Natural killer cell (primary cell): ENCODE measurements around the gene DENND1C. TPM values are rescaled to one million over a fixed set of nuclear protein-coding genes. Genes with fewer than 3 reads are reported as not detected.

Source experiments
- ATAC-seq, 3 donors: fragments of 150-1000 bp in 2 of 3; fragments of 200-7000 bp in 1 of 3; cut with Tn5 transposase; 1 replicate in 1 of 3; 2 replicates in 2 of 3; pipeline ENCODE4 v1.10.0; 2021; ENCODE audit warnings: mild to moderate bottlenecking in 2 of 3, moderate library complexity in 2 of 3
- DNase-seq, 2 donors: peaks; one replicate each; pipeline versions ENCODE4 v3.0.0 to v3.0.0-alpha.2; 2013 to 2021; ENCODE audit warnings: mixed read lengths in 1 of 2
- H3K27ac ChIP-seq: one replicate; pipeline ENCODE4 v1.5.1; 2013; ENCODE audit warnings: mild to moderate bottlenecking, low read length
- H3K27me3 ChIP-seq: one replicate; pipeline ENCODE4 v1.6.1; 2013; ENCODE audit warnings: low read length; ENCODE audit not compliant: control insufficient read depth, insufficient read depth
- H3K36me3 ChIP-seq: one replicate; pipeline ENCODE4 v1.6.1; 2013; ENCODE audit warnings: low read length; ENCODE audit not compliant: control insufficient read depth, insufficient read depth
- H3K4me1 ChIP-seq: one replicate; pipeline ENCODE4 v1.6.1; 2013; ENCODE audit warnings: low read length; ENCODE audit not compliant: control insufficient read depth, insufficient read depth
- H3K4me3 ChIP-seq: one replicate; pipeline ENCODE4 v1.5.1; 2013; ENCODE audit warnings: low read length
- H3K9me3 ChIP-seq: one replicate; pipeline ENCODE4 v1.6.1; 2013; ENCODE audit warnings: low read length; ENCODE audit not compliant: control insufficient read depth, insufficient read depth
- H3K27ac Mint-ChIP-seq, 2 donors: one replicate each; pipeline ENCODE4 v1.8.0; 2022; ENCODE audit warnings: mild to moderate bottlenecking in 2 of 2, mixed read lengths in 2 of 2, moderate library complexity in 1 of 2
- H3K27me3 Mint-ChIP-seq, 2 donors: one replicate each; pipeline ENCODE4 v1.8.0; 2022; ENCODE audit warnings: low read depth in 2 of 2, mixed read lengths in 2 of 2
- H3K36me3 Mint-ChIP-seq: one replicate; pipeline ENCODE4 v1.8.0; 2022; ENCODE audit warnings: mixed read lengths
- H3K4me1 Mint-ChIP-seq, 2 donors: one replicate each; pipeline ENCODE4 v1.8.0; 2022; ENCODE audit warnings: mixed read lengths in 2 of 2
- H3K4me3 Mint-ChIP-seq: one replicate; pipeline ENCODE4 v1.8.0; 2022; ENCODE audit warnings: mild to moderate bottlenecking, moderate library complexity, mixed read lengths
- H3K9me3 Mint-ChIP-seq, 2 donors: one replicate each; pipeline ENCODE4 v1.8.0; 2022; ENCODE audit warnings: mixed read lengths in 2 of 2
- WGBS: methylation state at CpG from one replicate; pipeline ENCODE4 v1.1.7; 2013; ENCODE audit warnings: missing lambda C conversion rate; ENCODE audit not compliant: insufficient coverage; 5-methylcytosine and 5-hydroxymethylcytosine counted together
- intact Hi-C: fragments of 100-400 bp; cut with micrococcal nuclease; formaldehyde crosslinking; loops from one replicate; pipeline ENCODE4 v1.14.2; 2022
- total RNA-seq, 4 donors: library from RNA; stranded (reverse); fragments of 120-200 nt in 1 of 4; gene quantifications; one replicate each; pipeline versions ENCODE4 v1.2.3 to v1.2.4, GENCODE V29; 2013 to 2022
- TF ChIP-seq, protein P1 (sequence below): fragments of 200-600 bp; IDR thresholded peaks from one replicate; pipeline ENCODE4 v1.8.0; 2022; ENCODE audit warnings: antibody characterized with exemption

DENND1C gene
- total RNA-seq, 3 donors from 2014 or later (not counting 1 experiment from before 2014, with no cell fraction given), result 175 to 197 (median 188) TPM

GRCh38 chr19:6455924-6456323 is 25.7 kb downstream of the DENND1C start:
- TF ChIP-seq, protein P1, sequence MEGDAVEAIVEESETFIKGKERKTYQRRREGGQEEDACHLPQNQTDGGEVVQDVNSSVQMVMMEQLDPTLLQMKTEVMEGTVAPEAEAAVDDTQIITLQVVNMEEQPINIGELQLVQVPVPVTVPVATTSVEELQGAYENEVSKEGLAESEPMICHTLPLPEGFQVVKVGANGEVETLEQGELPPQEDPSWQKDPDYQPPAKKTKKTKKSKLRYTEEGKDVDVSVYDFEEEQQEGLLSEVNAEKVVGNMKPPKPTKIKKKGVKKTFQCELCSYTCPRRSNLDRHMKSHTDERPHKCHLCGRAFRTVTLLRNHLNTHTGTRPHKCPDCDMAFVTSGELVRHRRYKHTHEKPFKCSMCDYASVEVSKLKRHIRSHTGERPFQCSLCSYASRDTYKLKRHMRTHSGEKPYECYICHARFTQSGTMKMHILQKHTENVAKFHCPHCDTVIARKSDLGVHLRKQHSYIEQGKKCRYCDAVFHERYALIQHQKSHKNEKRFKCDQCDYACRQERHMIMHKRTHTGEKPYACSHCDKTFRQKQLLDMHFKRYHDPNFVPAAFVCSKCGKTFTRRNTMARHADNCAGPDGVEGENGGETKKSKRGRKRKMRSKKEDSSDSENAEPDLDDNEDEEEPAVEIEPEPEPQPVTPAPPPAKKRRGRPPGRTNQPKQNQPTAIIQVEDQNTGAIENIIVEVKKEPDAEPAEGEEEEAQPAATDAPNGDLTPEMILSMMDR, result no peak
- WGBS, result 95% methylated on average over 15 of the region's 15 CpGs
- H3K9me3 Mint-ChIP-seq, result no peaks in the 10 kb centered on the region
- ATAC-seq (no peak), DNase-seq (no peak)
- no peak overlapping the region for H3K27ac Mint-ChIP-seq
- Histone ChIP-seq H3K36me3 (no peaks in the 10 kb centered on the region), H3K4me3 (no peak overlapping the region), H3K27me3 (no peaks in the 10 kb centered on the region), H3K9me3 (peaks cover 10% of the 10 kb centered on the region), H3K27ac (no peak overlapping the region), H3K4me1 (peaks cover 18% of the 10 kb centered on the region)
- intact Hi-C loops, result no loop called here
- no peak overlapping the region for H3K4me3 Mint-ChIP-seq
- H3K4me1 Mint-ChIP-seq, result peaks cover 18 to 19% of the 10 kb centered on the region in 2 donors
- peaks cover 0 to 3% of the 10 kb centered on the region in 2 donors for H3K27me3 Mint-ChIP-seq
- no peaks in the 10 kb centered on the region for H3K36me3 Mint-ChIP-seq

GRCh38 chr19:6453951-6454565 is 27.5 kb downstream of the DENND1C start:
- no peaks in the 10 kb centered on the region for H3K9me3 Mint-ChIP-seq
- DNase-seq, result no peak
- 96% methylated on average over 11 of the region's 11 CpGs for WGBS

DNA sequence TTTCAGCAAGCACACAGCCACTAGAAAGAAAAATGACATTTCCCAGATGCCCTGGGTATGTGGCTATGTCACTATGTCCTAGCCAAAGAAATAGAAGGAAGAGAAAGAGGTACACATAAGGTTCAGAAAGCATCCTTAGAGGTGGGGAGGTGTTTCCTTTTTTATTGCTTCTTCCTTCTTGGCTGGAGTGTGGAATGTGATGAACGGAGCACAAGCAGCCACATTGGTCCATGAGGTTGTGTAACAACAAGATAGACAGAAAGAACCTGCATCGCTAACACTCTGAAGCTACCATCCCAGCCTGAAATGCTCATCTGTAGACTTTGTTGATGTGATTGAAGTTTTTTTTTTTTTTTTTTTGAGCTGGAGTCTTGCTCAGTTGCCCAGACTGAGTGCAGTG is 28.7 kb downstream of the DENND1C start:
- H3K27ac ChIP-seq, result no peak overlapping the region
- H3K4me3 ChIP-seq, result no peak overlapping the region
- TF ChIP-seq, protein P1, result no peak
- H3K9me3 Mint-ChIP-seq, result no peaks in the 10 kb centered on the region
- no peak overlapping the region for H3K4me3 Mint-ChIP-seq
- DNase-seq (no peak), ATAC-seq (no peak)
- H3K36me3 ChIP-seq, result no peaks in the 10 kb centered on the region
- no peaks in the 10 kb centered on the region for H3K4me1 ChIP-seq
- no peaks in the 10 kb centered on the region for H3K27me3 ChIP-seq
- H3K27me3 Mint-ChIP-seq, result peaks cover 0 to 2% of the 10 kb centered on the region in 2 donors
- H3K36me3 Mint-ChIP-seq, result no peaks in the 10 kb centered on the region
- intact Hi-C loops, result no loop called here
- WGBS, result 100% methylated on average over 2 of the region's 2 CpGs
- H3K9me3 ChIP-seq, result peaks cover 10% of the 10 kb centered on the region
- H3K27ac Mint-ChIP-seq, result no peak overlapping the region
- no peaks in the 10 kb centered on the region for H3K4me1 Mint-ChIP-seq

More at GRCh38 chr19:6453951-6454565, 27.5 kb downstream of the DENND1C start:
- intact Hi-C loops, result no loop called here
- Histone ChIP-seq H3K36me3 (no peaks in the 10 kb centered on the region), H3K27me3 (no peaks in the 10 kb centered on the region), H3K27ac (no peak overlapping the region), H3K9me3 (peaks cover 10% of the 10 kb centered on the region), H3K4me3 (no peak overlapping the region), H3K4me1 (peaks cover 7% of the 10 kb centered on the region)
- Mint-ChIP-seq H3K4me3 (no peak overlapping the region), H3K27ac (no peak overlapping the region), H3K27me3 (peaks cover 0 to 5% of the 10 kb centered on the region in 2 donors), H3K4me1 (peaks cover 6% of the 10 kb centered on the region in 2 donors), H3K36me3 (no peaks in the 10 kb centered on the region)
- ATAC-seq, result no peak
- TF ChIP-seq, protein P1, result no peak

- Mint-ChIP-seq H3K27ac (no peak overlapping the region), H3K4me1 (no peaks in the 10 kb centered on the region), H3K36me3 (no peaks in the 10 kb centered on the region), H3K9me3 (no peaks in the 10 kb centered on the region), H3K27me3 (peaks cover 0 to 2% of the 10 kb centered on the region in 2 donors), H3K4me3 (no peak overlapping the region)
- ATAC-seq (no peak), DNase-seq (no peak)
- Histone ChIP-seq H3K36me3 (no peaks in the 10 kb centered on the region), H3K27ac (no peak overlapping the region), H3K4me3 (no peak overlapping the region), H3K4me1 (no peaks in the 10 kb centered on the region), H3K27me3 (no peaks in the 10 kb centered on the region), H3K9me3 (peaks cover 10% of the 10 kb centered on the region)
- TF ChIP-seq, protein P1, result no peak
- intact Hi-C loops, result no loop called here
- WGBS, result 95% methylated on average over 19 of the region's 19 CpGs
Observed at GRCh38 chr19:6452223-6452614, 29.4 kb downstream of the DENND1C start.
